CD4-positive, CD25-positive, alpha-beta regulatory T cell (primary cell): ENCODE results near the gene COMTD1. TPM values are rescaled to one million over a fixed set of nuclear protein-coding genes. Genes with fewer than 3 reads are reported as not detected.
A peak's percentile ranks its signal among the peaks of the same experiment; 100 is the strongest.
"Not testable (repeated sequence)": the region's sequence is repeated elsewhere in the genome, so short reads cannot be mapped to it uniquely, and the experiment has no call there.

Experiments
- ATAC-seq, 2 donors: fragments of 150-1000 bp; cut with Tn5 transposase; one replicate each; pipeline ENCODE4 v1.10.0; 2021; ENCODE audit warnings: low read depth in 2 of 2, moderate number of reproducible peaks in 2 of 2, moderate library complexity in 1 of 2
- DNase-seq, 3 donors: peaks; one replicate each; pipeline versions ENCODE4 v3.0.0 to v3.0.0-alpha.2; 2012 to 2022; ENCODE audit warnings: mixed read lengths in 1 of 3
- H3K27ac ChIP-seq: one replicate; pipeline ENCODE4 v1.7.0; 2013; ENCODE audit warnings: mild to moderate bottlenecking, low read length; ENCODE audit not compliant: insufficient read depth, poor library complexity, severe bottlenecking
- H3K27me3 ChIP-seq: one replicate; pipeline ENCODE4 v1.7.0; 2013; ENCODE audit warnings: low read length; ENCODE audit not compliant: control insufficient read depth, insufficient read depth
- H3K36me3 ChIP-seq: one replicate; pipeline ENCODE4 v1.7.0; 2013; ENCODE audit warnings: mild to moderate bottlenecking, low read length, moderate library complexity; ENCODE audit not compliant: control insufficient read depth, insufficient read depth
- H3K4me1 ChIP-seq: 2 replicates; pipeline ENCODE4 v1.7.0; 2013; ENCODE audit warnings: mild to moderate bottlenecking, low read length; ENCODE audit not compliant: insufficient read depth, control insufficient read depth, poor library complexity, severe bottlenecking
- H3K4me3 ChIP-seq: one replicate; pipeline ENCODE4 v1.7.0; 2013; ENCODE audit warnings: low read depth, mild to moderate bottlenecking, low read length, moderate library complexity
- H3K9me3 ChIP-seq, 2 experiments: 1 replicate in 1 of 2; 2 replicates in 1 of 2; pipeline ENCODE4 v1.7.0; 2013; ENCODE audit warnings: low read length in 2 of 2, mild to moderate bottlenecking in 1 of 2, moderate library complexity in 1 of 2; ENCODE audit not compliant: control insufficient read depth in 2 of 2
- H3K27ac Mint-ChIP-seq, 3 donors: one replicate each; pipeline ENCODE4 v1.8.0; 2020 to 2022; ENCODE audit warnings: mild to moderate bottlenecking in 3 of 3, mixed read lengths in 3 of 3, moderate library complexity in 2 of 3
- H3K27me3 Mint-ChIP-seq: one replicate; pipeline ENCODE4 v1.8.0; 2022; ENCODE audit warnings: mild to moderate bottlenecking, mixed read lengths
- H3K36me3 Mint-ChIP-seq: one replicate; pipeline ENCODE4 v1.8.0; 2020; ENCODE audit warnings: mixed read lengths
- H3K4me1 Mint-ChIP-seq, 4 donors: one replicate each; pipeline ENCODE4 v1.8.0; 2020 to 2022; ENCODE audit warnings: mixed read lengths in 4 of 4, mild to moderate bottlenecking in 1 of 4
- H3K4me3 Mint-ChIP-seq, 4 donors: one replicate each; pipeline ENCODE4 v1.8.0; 2020 to 2022; ENCODE audit warnings: mild to moderate bottlenecking in 4 of 4, mixed read lengths in 4 of 4, moderate library complexity in 3 of 4
- H3K9me3 Mint-ChIP-seq, 7 donors: one replicate each; pipeline ENCODE4 v1.8.0; 2020 to 2022; ENCODE audit warnings: mixed read lengths in 7 of 7, mild to moderate bottlenecking in 3 of 7, moderate library complexity in 2 of 7
- polyA plus RNA-seq, 4 donors: library from polyadenylated mRNA; unstranded; fragments of 300-500 nt; fragmentation: Illumina TruSeq; gene quantifications; one replicate each; pipeline ENCODE4 v1.2.3, GENCODE V29; 2021
- total RNA-seq: library from RNA; stranded (reverse); gene quantifications from one replicate; pipeline ENCODE4 v1.2.3, GENCODE V29; 2022

The COMTD1 gene
- total and polyA plus RNA-seq, 5 donors from 2014 or later = 20.0 to 35.0 (median 21.9) TPM

DNA sequence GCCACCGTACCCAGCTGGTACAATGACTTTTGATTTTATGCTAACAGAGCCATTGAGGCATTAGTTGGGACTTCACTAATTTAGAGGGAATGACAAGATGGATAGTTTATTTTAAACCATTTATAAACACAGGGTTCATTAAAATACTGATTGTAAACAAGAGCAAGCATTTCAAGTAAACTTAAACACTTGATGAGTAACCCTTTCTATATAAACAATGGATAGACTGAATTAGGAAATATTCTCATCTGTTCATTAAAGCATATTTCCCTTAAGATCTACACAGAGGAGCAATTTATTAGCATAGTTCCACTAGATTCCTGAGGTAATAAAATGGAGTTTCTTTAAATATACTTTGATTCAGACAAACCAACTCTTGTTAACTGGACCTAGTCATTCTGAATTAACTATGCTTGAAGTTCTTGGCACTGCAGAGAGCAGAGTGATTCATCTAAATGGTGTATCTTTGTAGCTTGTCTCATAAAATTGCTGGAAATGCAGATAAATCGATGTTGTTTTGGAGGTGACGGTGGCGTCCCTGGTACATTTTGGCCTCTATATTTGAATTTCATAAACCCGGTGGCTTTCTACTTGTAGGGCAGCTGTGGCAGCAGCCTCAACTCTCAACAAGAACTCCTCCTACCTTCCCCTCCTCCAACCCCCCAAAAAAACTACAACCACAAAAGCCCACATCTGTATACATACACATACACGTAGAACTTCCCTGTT, 40.6 kb downstream of the COMTD1 start:
- peaks cover 0 to 5% (median 0%) of the 10 kb centered on the region in 4 donors for H3K4me1 Mint-ChIP-seq
- DNase-seq (no peak), ATAC-seq (no peak)
- Histone ChIP-seq H3K4me3 (no peak overlapping the region), H3K36me3 (no peaks in the 10 kb centered on the region), H3K27me3 (no peaks in the 10 kb centered on the region), H3K9me3 (no peaks in the 10 kb centered on the region), H3K27ac (no peak overlapping the region), H3K4me1 (no peaks in the 10 kb centered on the region)
- H3K36me3 Mint-ChIP-seq = peaks cover 6% of the 10 kb centered on the region
- H3K9me3 Mint-ChIP-seq = no peaks in the 10 kb centered on the region
- peak overlapping the region in 1 of 3 donors; percentile 52 for H3K27ac Mint-ChIP-seq
- no peak overlapping the region for H3K4me3 Mint-ChIP-seq
- H3K27me3 Mint-ChIP-seq = no peaks in the 10 kb centered on the region

- not testable (repeated sequence) for H3K27me3 Mint-ChIP-seq, H3K4me3 ChIP-seq, H3K9me3 ChIP-seq, H3K4me1 Mint-ChIP-seq, ATAC-seq, H3K4me1 ChIP-seq, H3K36me3 Mint-ChIP-seq, H3K27ac Mint-ChIP-seq, H3K27ac ChIP-seq, H3K27me3 ChIP-seq, DNase-seq, H3K4me3 Mint-ChIP-seq, H3K9me3 Mint-ChIP-seq, H3K36me3 ChIP-seq
These were observed 41.1 kb downstream of the COMTD1 start for GRCh38 chr10:75194625-75195024.

DNA sequence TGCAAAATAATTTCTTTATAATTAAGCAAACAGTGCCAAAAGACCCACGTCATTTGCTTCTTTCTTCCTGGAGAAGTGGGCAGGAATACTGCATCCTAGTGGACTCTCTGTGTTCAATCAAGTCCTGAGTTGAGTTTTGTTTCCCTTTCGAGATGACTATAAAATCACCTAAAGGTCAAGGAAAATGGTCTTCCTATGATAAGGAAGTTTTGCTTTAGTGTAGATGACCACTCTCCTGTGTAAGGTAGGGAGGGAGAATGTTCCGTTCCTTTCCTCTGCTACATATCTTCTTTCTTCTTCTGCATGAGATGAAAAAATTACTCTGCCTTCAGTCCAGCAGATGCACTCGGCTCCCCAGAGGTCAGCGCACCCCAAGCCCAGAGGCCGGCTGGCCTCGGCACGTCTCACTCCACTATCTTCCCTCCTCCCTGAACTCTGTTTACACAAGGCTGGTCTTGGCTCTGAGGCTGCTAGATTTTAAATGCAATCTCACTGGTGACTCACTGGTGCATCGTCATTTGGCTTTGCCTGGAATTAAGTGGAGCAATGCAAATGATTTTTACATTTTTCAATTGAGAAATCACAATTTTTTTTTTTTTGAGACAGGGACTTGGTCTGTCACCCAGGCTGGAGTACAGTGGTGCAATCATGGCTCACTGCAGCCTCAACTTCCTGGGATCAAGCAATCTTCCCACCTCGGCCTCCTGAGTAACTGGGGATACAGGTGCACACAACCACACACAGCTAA, 43.8 kb downstream of the COMTD1 start:
- H3K9me3 ChIP-seq = no peaks in the 10 kb centered on the region
- H3K36me3 ChIP-seq = no peaks in the 10 kb centered on the region
- no peak for ATAC-seq
- Mint-ChIP-seq H3K4me3 (no peak overlapping the region), H3K27ac (peak overlapping the region in 2 of 3 donors; percentile 14 to 22), H3K4me1 (peaks cover 4 to 13% (median 7%) of the 10 kb centered on the region in 4 donors), H3K9me3 (no peaks in the 10 kb centered on the region), H3K27me3 (no peaks in the 10 kb centered on the region), H3K36me3 (peaks cover 6% of the 10 kb centered on the region)
- H3K27ac ChIP-seq = no peak overlapping the region
- H3K4me3 ChIP-seq = no peak overlapping the region
- peaks cover 5% of the 10 kb centered on the region for H3K4me1 ChIP-seq
- DNase-seq = no peak
- H3K27me3 ChIP-seq = no peaks in the 10 kb centered on the region

- Histone ChIP-seq H3K9me3 (no peaks in the 10 kb centered on the region), H3K36me3 (no peaks in the 10 kb centered on the region), H3K4me3 (no peak overlapping the region), H3K27me3 (no peaks in the 10 kb centered on the region), H3K4me1 (peaks cover 5% of the 10 kb centered on the region), H3K27ac (no peak overlapping the region)
- Mint-ChIP-seq H3K36me3 (no peaks in the 10 kb centered on the region), H3K27ac (peak overlapping the region; percentile 78 to 92 (median 92)), H3K9me3 (no peaks in the 10 kb centered on the region), H3K27me3 (no peaks in the 10 kb centered on the region), H3K4me1 (peaks cover 4 to 13% (median 8%) of the 10 kb centered on the region in 4 donors), H3K4me3 (no peak overlapping the region)
- no peak for ATAC-seq
- DNase-seq = no peak
These were observed 46.3 kb downstream of the COMTD1 start for GRCh38 chr10:75189266-75190096.

DNA sequence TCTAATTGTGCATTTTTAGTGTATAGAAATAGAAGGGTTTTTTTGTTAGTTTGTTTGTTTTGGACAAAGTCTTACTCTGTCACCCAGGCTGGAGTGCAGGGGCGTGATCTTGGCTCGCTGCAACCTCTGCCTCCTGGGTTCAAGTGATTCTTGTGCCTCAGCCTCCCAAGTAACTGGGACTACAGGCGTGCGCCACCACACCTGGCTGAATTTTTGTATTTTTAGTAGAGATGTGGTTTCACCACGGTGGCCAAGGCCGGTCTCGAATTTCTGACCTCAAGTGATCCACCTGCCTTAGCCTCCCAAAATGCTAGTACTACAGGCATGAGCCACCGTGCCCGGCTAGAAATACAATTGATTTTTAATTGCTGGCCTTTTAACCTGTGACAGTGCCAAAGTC, 47.2 kb downstream of the COMTD1 start:
- H3K9me3 Mint-ChIP-seq, H3K4me3 ChIP-seq, H3K27me3 Mint-ChIP-seq, H3K27me3 ChIP-seq, H3K36me3 ChIP-seq, H3K4me1 ChIP-seq, H3K27ac ChIP-seq, H3K4me3 Mint-ChIP-seq, H3K9me3 ChIP-seq, H3K36me3 Mint-ChIP-seq, DNase-seq, ATAC-seq: not testable (repeated sequence)
- Mint-ChIP-seq H3K27ac (peak overlapping the region; percentile 9 to 93 (median 92)), H3K4me1 (peaks cover 5 to 13% (median 8%) of the 10 kb centered on the region in 4 donors)

- H3K36me3 Mint-ChIP-seq = peaks cover 4% of the 10 kb centered on the region
These were observed 47.8 kb downstream of the COMTD1 start for GRCh38 chr10:75187961-75188426.

GRCh38 chr10:75186310-75186709, 49.4 kb downstream of the COMTD1 start:
- H3K9me3 Mint-ChIP-seq = no peaks in the 10 kb centered on the region
- no peak for DNase-seq
- H3K27me3 Mint-ChIP-seq = no peaks in the 10 kb centered on the region
- peaks cover 6 to 11% (median 10%) of the 10 kb centered on the region in 4 donors for H3K4me1 Mint-ChIP-seq
- no peak for ATAC-seq
- Histone ChIP-seq H3K4me1 (peaks cover 5% of the 10 kb centered on the region), H3K4me3 (no peak overlapping the region), H3K27me3 (no peaks in the 10 kb centered on the region), H3K36me3 (no peaks in the 10 kb centered on the region), H3K27ac (no peak overlapping the region), H3K9me3 (no peaks in the 10 kb centered on the region)
- H3K27ac Mint-ChIP-seq = peak overlapping the region in 1 of 3 donors; percentile 91
- H3K36me3 Mint-ChIP-seq = peaks cover 4% of the 10 kb centered on the region
- H3K4me3 Mint-ChIP-seq = no peak overlapping the region

More at GRCh38 chr10:75187961-75188426, 47.8 kb downstream of the COMTD1 start:
- Mint-ChIP-seq H3K27ac (peak overlapping the region; percentile 9 to 93 (median 92)), H3K27me3 (no peaks in the 10 kb centered on the region), H3K9me3 (no peaks in the 10 kb centered on the region), H3K4me1 (peaks cover 6 to 13% (median 8%) of the 10 kb centered on the region in 4 donors), H3K4me3 (no peak overlapping the region)
- Histone ChIP-seq H3K9me3 (no peaks in the 10 kb centered on the region), H3K4me1 (peaks cover 5% of the 10 kb centered on the region), H3K27me3 (no peaks in the 10 kb centered on the region), H3K4me3 (no peak overlapping the region), H3K27ac (no peak overlapping the region), H3K36me3 (no peaks in the 10 kb centered on the region)
- ATAC-seq = peak; percentile 93 to 98
- DNase-seq = peak; percentile 54 to 90 (median 81)
